WTC11 (cell line): ENCODE data around the gene IFNAR2. TPM values are rescaled to one million over a fixed set of nuclear protein-coding genes. Genes with fewer than 3 reads are reported as not detected.

Experiments
- ATAC-seq: fragments of 200-7000 bp; cut with Tn5 transposase; 2 replicates; pipeline ENCODE4 v1.10.0; 2021; ENCODE audit warnings: mild to moderate bottlenecking, moderate library complexity
- CTCF ChIA-PET: fragments of 300-600 bp; sonication (Branson Sonifier 250); formaldehyde crosslinking; loops from one replicate; lab custom pipeline; 2021; ENCODE audit warnings: antibody characterized with exemption; lab: Charles Lee
- POLR2A ChIA-PET: fragments of 350-600 bp; sonication (Branson Sonifier 250); formaldehyde crosslinking; loops from one replicate; lab custom pipeline; 2021; ENCODE audit warnings: antibody characterized with exemption; lab: Charles Lee
- DNase-seq: peaks from one replicate; pipeline ENCODE4 v3.0.0; 2021; ENCODE audit warnings: low spot score
- H3K27ac Mint-ChIP-seq: 2 replicates; pipeline ENCODE4 v1.8.0; 2021; ENCODE audit warnings: mixed read lengths
- H3K27me3 Mint-ChIP-seq: 2 replicates; pipeline ENCODE4 v1.8.0; 2021; ENCODE audit warnings: low read depth, mild to moderate bottlenecking, moderate library complexity, mixed read lengths
- H3K36me3 Mint-ChIP-seq: 2 replicates; pipeline ENCODE4 v1.8.0; 2021; ENCODE audit warnings: mixed read lengths
- H3K4me1 Mint-ChIP-seq: 2 replicates; pipeline ENCODE4 v1.8.0; 2022; ENCODE audit warnings: mixed read lengths
- H3K4me3 Mint-ChIP-seq: 2 replicates; pipeline ENCODE4 v1.8.0; 2021; ENCODE audit warnings: mild to moderate bottlenecking, moderate library complexity, mixed read lengths
- H3K9me3 Mint-ChIP-seq: 2 replicates; pipeline ENCODE4 v1.8.0; 2021; ENCODE audit warnings: mixed read lengths
- AR ChIP-seq: fragments of 250-450 bp; sonication (Bioruptor Pico); IDR thresholded peaks from 2 replicates; pipeline ENCODE4 v1.9.0; 2021; ENCODE audit warnings: mild to moderate bottlenecking
- ATF1 ChIP-seq: sonication (generic); formaldehyde crosslinking; IDR thresholded peaks from 2 replicates; pipeline ENCODE4 v1.8.1; 2023; ENCODE audit warnings: mild to moderate bottlenecking, moderate library complexity, missing genetic modification reagents
- ATF2 ChIP-seq: sonication (generic); formaldehyde crosslinking; IDR thresholded peaks from 2 replicates; pipeline ENCODE4 v1.8.1; 2022; ENCODE audit warnings: low read depth, missing genetic modification reagents, borderline replicate concordance
- ELF4 ChIP-seq: sonication (generic); formaldehyde crosslinking; IDR thresholded peaks from 2 replicates; pipeline ENCODE4 v1.8.1; 2022; ENCODE audit warnings: low read depth, mild to moderate bottlenecking, moderate library complexity, missing genetic modification reagents
- EMX1 ChIP-seq: fragments of 250-450 bp; sonication (Bioruptor Pico); IDR thresholded peaks from 2 replicates; pipeline ENCODE4 v1.8.0; 2021; ENCODE audit warnings: mild to moderate bottlenecking
- ERG ChIP-seq: fragments of 250-450 bp; sonication (Bioruptor Pico); IDR thresholded peaks from 2 replicates; pipeline ENCODE4 v1.8.0; 2021; ENCODE audit warnings: mild to moderate bottlenecking
- ESRRA ChIP-seq: sonication (generic); formaldehyde crosslinking; IDR thresholded peaks from 2 replicates; pipeline ENCODE4 v1.8.1; 2022; ENCODE audit warnings: mild to moderate bottlenecking, missing genetic modification reagents, borderline replicate concordance
- FOXJ3 ChIP-seq: sonication (generic); formaldehyde crosslinking; IDR thresholded peaks from 2 replicates; pipeline ENCODE4 v1.9.0; 2021; ENCODE audit warnings: missing genetic modification reagents, mild to moderate bottlenecking, borderline replicate concordance
- GABPB1 ChIP-seq: sonication (generic); formaldehyde crosslinking; IDR thresholded peaks from 2 replicates; pipeline ENCODE4 v1.8.1; 2023; ENCODE audit warnings: mild to moderate bottlenecking, missing genetic modification reagents
- GRHL2 ChIP-seq: fragments of 250-450 bp; sonication (Bioruptor Pico); IDR thresholded peaks from 2 replicates; pipeline ENCODE4 v1.8.0; 2022; ENCODE audit warnings: mild to moderate bottlenecking, moderate library complexity; ENCODE audit not compliant: insufficient replicate concordance, severe bottlenecking
- GTF2I ChIP-seq: fragments of 250-450 bp; sonication (Bioruptor Pico); conservative IDR thresholded peaks from 2 replicates; pipeline ENCODE4 v1.4.0; 2021; ENCODE audit warnings: mild to moderate bottlenecking
- HMGXB4 ChIP-seq: sonication (generic); formaldehyde crosslinking; IDR thresholded peaks from 2 replicates; pipeline ENCODE4 v1.8.1; 2023; ENCODE audit warnings: mild to moderate bottlenecking, moderate library complexity, missing genetic modification reagents
- JUN ChIP-seq: sonication (generic); formaldehyde crosslinking; IDR thresholded peaks from 2 replicates; pipeline ENCODE4 v1.8.0; 2023; ENCODE audit warnings: mild to moderate bottlenecking, missing genetic modification reagents
- MXD4 ChIP-seq: fragments of 250-450 bp; sonication (Bioruptor Pico); IDR thresholded peaks from 2 replicates; pipeline ENCODE4 v1.8.0; 2021; ENCODE audit warnings: mild to moderate bottlenecking, moderate library complexity, borderline replicate concordance
- MYBL2 ChIP-seq: sonication (generic); formaldehyde crosslinking; IDR thresholded peaks from 2 replicates; pipeline ENCODE4 v1.8.1; 2023; ENCODE audit warnings: mild to moderate bottlenecking, moderate library complexity, missing genetic modification reagents
- NFATC4 ChIP-seq: fragments of 250-450 bp; sonication (Bioruptor Pico); IDR thresholded peaks from 2 replicates; pipeline ENCODE4 v1.9.0; 2021; ENCODE audit warnings: mild to moderate bottlenecking
- PREB ChIP-seq: sonication (generic); formaldehyde crosslinking; IDR thresholded peaks from 2 replicates; pipeline ENCODE4 v1.8.1; 2022; ENCODE audit warnings: mild to moderate bottlenecking, missing genetic modification reagents, moderate library complexity, borderline replicate concordance
- PRRX2 ChIP-seq: fragments of 250-450 bp; sonication (Bioruptor Pico); IDR thresholded peaks from 2 replicates; pipeline ENCODE4 v1.8.0; 2021; ENCODE audit warnings: mild to moderate bottlenecking
- SOX15 ChIP-seq: fragments of 250-450 bp; sonication (Bioruptor Pico); IDR thresholded peaks from 2 replicates; pipeline ENCODE4 v1.9.0; 2021; ENCODE audit warnings: mild to moderate bottlenecking
- TCF7 ChIP-seq: sonication (generic); formaldehyde crosslinking; IDR thresholded peaks from 2 replicates; pipeline ENCODE4 v1.8.0; 2022; ENCODE audit warnings: mild to moderate bottlenecking, low read depth, missing genetic modification reagents, moderate library complexity
- TEAD1 ChIP-seq: sonication (generic); formaldehyde crosslinking; IDR thresholded peaks from 2 replicates; pipeline ENCODE4 v1.8.0; 2022; ENCODE audit warnings: mild to moderate bottlenecking, missing genetic modification reagents
- ZNF317 ChIP-seq: sonication (generic); formaldehyde crosslinking; IDR thresholded peaks from 2 replicates; pipeline ENCODE4 v1.8.1; 2023; ENCODE audit warnings: low read depth, mild to moderate bottlenecking, moderate library complexity, missing genetic modification reagents, borderline replicate concordance
- total RNA-seq: library from RNA; stranded (reverse); gene quantifications from 3 replicates; pipeline ENCODE4 v1.2.3, GENCODE V29; 2021

IFNAR2 gene
- total RNA-seq, 1 experiment from 2014 or later: 13.3 TPM

GRCh38 chr21:33237486-33237885, 7.7 kb downstream of the IFNAR2 start (continued):
- TF ChIP-seq ZNF317 (CRISPR knock-in tag): no peak
- no peak for TF ChIP-seq NFATC4
- TF ChIP-seq PREB (CRISPR knock-in tag): no peak
- TF ChIP-seq EMX1 (CRISPR knock-in tag): no peak
- no peak for TF ChIP-seq TEAD1 (CRISPR knock-in tag)
- no peak for TF ChIP-seq GRHL2 (CRISPR knock-in tag)
- no peak for TF ChIP-seq JUN (CRISPR knock-in tag)
- TF ChIP-seq, all 79 proteins: peak for 0

- POLR2A ChIA-PET: no interaction called here
- Mint-ChIP-seq H3K4me1 (peaks cover 12% of the 10 kb centered on the region), H3K36me3 (peaks cover 53% of the 10 kb centered on the region), H3K9me3 (peaks cover 44% of the 10 kb centered on the region), H3K27ac (no peak overlapping the region), H3K27me3 (peaks cover 4% of the 10 kb centered on the region; the same call in 1 of the 2 replicates), H3K4me3 (no peak overlapping the region)
- DNase-seq: no peak
- no peak for TF ChIP-seq TCF7
- no peak for TF ChIP-seq GABPB1 (CRISPR knock-in tag)
- TF ChIP-seq SOX15 (CRISPR knock-in tag): no peak
- no peak for TF ChIP-seq EMX1 (CRISPR knock-in tag)
- TF ChIP-seq MXD4 (CRISPR knock-in tag): no peak
- TF ChIP-seq JUN (CRISPR knock-in tag): no peak
- no peak for TF ChIP-seq ELF4
- TF ChIP-seq FOXJ3 (CRISPR knock-in tag): no peak
- no peak for TF ChIP-seq TEAD1 (CRISPR knock-in tag)
- TF ChIP-seq ESRRA (CRISPR knock-in tag): no peak
- no peak for TF ChIP-seq ATF1
- no peak for TF ChIP-seq ATF2 (CRISPR knock-in tag)
- CTCF ChIA-PET: no interaction called here
- no peak for ATAC-seq
These were observed 8.4 kb downstream of the IFNAR2 start for GRCh38 chr21:33238146-33238545.

- H3K4me3 Mint-ChIP-seq: no peak overlapping the region
- POLR2A ChIA-PET: interaction anchor here (0.6 kb wide), 1 partner anchor 189 kb away, joined by 4 read pairs; no protein-coding TSS in a partner anchor
- H3K36me3 Mint-ChIP-seq: peaks cover 59% of the 10 kb centered on the region
- TF ChIP-seq PRRX2 (CRISPR knock-in tag) (no peak), AR (CRISPR knock-in tag) (no peak), ATF2 (CRISPR knock-in tag) (no peak), MXD4 (CRISPR knock-in tag) (no peak), ERG (no peak), HMGXB4 (CRISPR knock-in tag) (no peak), MYBL2 (CRISPR knock-in tag) (no peak), GTF2I (CRISPR knock-in tag) (no peak), ZNF317 (CRISPR knock-in tag) (no peak)
These were observed 9.0 kb downstream of the IFNAR2 start for GRCh38 chr21:33238565-33239255.

More at GRCh38 chr21:33238565-33239255, 9.0 kb downstream of the IFNAR2 start:
- CTCF ChIA-PET: no interaction called here
- H3K9me3 Mint-ChIP-seq: peaks cover 44% of the 10 kb centered on the region
- DNase-seq (no peak), ATAC-seq (no peak)
- H3K4me1 Mint-ChIP-seq: peaks cover 10% of the 10 kb centered on the region
- H3K27ac Mint-ChIP-seq: no peak overlapping the region
- peaks cover 4% of the 10 kb centered on the region; the same call in 1 of the 2 replicates for H3K27me3 Mint-ChIP-seq
